ENCODE data around the gene GFRA4.

GFRA4 gene

GRCh38 chr20:3696200-3696599 lies 33.0 kb upstream of the GFRA4 start:
- FAIRE-seq (no peak), DNase-seq (ENCODE audit: insufficient read length, low spot score) (no peak)

GRCh38 chr20:3694864-3695263 lies 31.7 kb upstream of the GFRA4 start:
- FAIRE-seq: no peak
- no peak for DNase-seq (ENCODE audit: insufficient read length, low spot score)

- no peak for FAIRE-seq
- DNase-seq (ENCODE audit: insufficient read length, low spot score): no peak
Measured at GRCh38 chr20:3693376-3693775, 30.2 kb upstream of the GFRA4 start.

GRCh38 chr20:3692706-3693294 lies 29.6 kb upstream of the GFRA4 start:
- FAIRE-seq: no peak

GRCh38 chr20:3691897-3692296 lies 28.7 kb upstream of the GFRA4 start:
- FAIRE-seq: no peak
- DNase-seq (ENCODE audit: insufficient read length, low spot score): no peak

More at GRCh38 chr20:3692706-3693294, 29.6 kb upstream of the GFRA4 start:
- DNase-seq (ENCODE audit: insufficient read length, low spot score): no peak

GRCh38 chr20:3691306-3691705 lies 28.1 kb upstream of the GFRA4 start:
- DNase-seq (ENCODE audit: insufficient read length, low spot score): no peak
- FAIRE-seq: no peak

- no peak for FAIRE-seq
- no peak for DNase-seq (ENCODE audit: insufficient read length, low spot score)
Measured at GRCh38 chr20:3690413-3690812, 27.2 kb upstream of the GFRA4 start.

GRCh38 chr20:3689978-3690377 lies 26.8 kb upstream of the GFRA4 start:
- no peak for FAIRE-seq
- no peak for DNase-seq (ENCODE audit: insufficient read length, low spot score)

GRCh38 chr20:3687655-3688054 lies 24.5 kb upstream of the GFRA4 start:
- DNase-seq (ENCODE audit: insufficient read length, low spot score) (peak; percentile 61), FAIRE-seq (no peak)

GRCh38 chr20:3686867-3687321 lies 23.7 kb upstream of the GFRA4 start:
- FAIRE-seq (peak; percentile 81), DNase-seq (ENCODE audit: insufficient read length, low spot score) (peak; percentile 56)

- peak; percentile 9 for FAIRE-seq
Measured at GRCh38 chr20:3686421-3686820, 23.2 kb upstream of the GFRA4 start.

GRCh38 chr20:3685341-3685740 lies 22.1 kb upstream of the GFRA4 start:
- DNase-seq (ENCODE audit: insufficient read length, low spot score): no peak
- no peak for FAIRE-seq

More at GRCh38 chr20:3686421-3686820, 23.2 kb upstream of the GFRA4 start:
- no peak for DNase-seq (ENCODE audit: insufficient read length, low spot score)

GRCh38 chr20:3681931-3682781 lies 19.0 kb upstream of the GFRA4 start, which contains the start of gene ADAM33:
TSS of gene ADAM33 (minus strand) at chr20:3682010. CDS start at chr20:3682004, 6 bp downstream.
- peak; percentile 31 for DNase-seq (ENCODE audit: insufficient read length, low spot score)
- FAIRE-seq: no peak

- FAIRE-seq: no peak
- no peak for DNase-seq (ENCODE audit: insufficient read length, low spot score)
Measured at GRCh38 chr20:3681352-3681930, 18.2 kb upstream of the GFRA4 start.

- peak; percentile 13 for FAIRE-seq
- no peak for DNase-seq (ENCODE audit: insufficient read length, low spot score)
Measured at GRCh38 chr20:3680701-3681351, 17.6 kb upstream of the GFRA4 start.

- FAIRE-seq: peak; percentile 36
- DNase-seq (ENCODE audit: insufficient read length, low spot score): peak; percentile 57
Measured at GRCh38 chr20:3679749-3680700, 16.8 kb upstream of the GFRA4 start.

GRCh38 chr20:3678856-3679720 lies 15.9 kb upstream of the GFRA4 start:
- FAIRE-seq (no peak), DNase-seq (ENCODE audit: insufficient read length, low spot score) (no peak)

GRCh38 chr20:3678198-3678597 lies 15.0 kb upstream of the GFRA4 start:
- FAIRE-seq: no peak
- no peak for DNase-seq (ENCODE audit: insufficient read length, low spot score)

GRCh38 chr20:3677733-3678132 lies 14.5 kb upstream of the GFRA4 start:
- no peak for FAIRE-seq
- no peak for DNase-seq (ENCODE audit: insufficient read length, low spot score)
